GM23338 (cell line): ENCODE data around the gene PSMD4. TPM values are rescaled to one million over a fixed set of nuclear protein-coding genes. Genes with fewer than 3 reads are reported as not detected.

Experiments used
- ATAC-seq: fragments of 200-7000 bp; cut with Tn5 transposase; 3 replicates; pipeline ENCODE4 v1.9.1; 2020
- DNase-seq: peaks from one replicate; pipeline ENCODE4 v3.0.0-alpha.2; 2015; ENCODE audit warnings: low spot score
- H2AFZ ChIP-seq: fragments of 200-600 bp; sonication (generic); 2 replicates; pipeline ENCODE4 v1.8.0; 2016; ENCODE audit warnings: antibody characterized with exemption, mild to moderate bottlenecking, moderate library complexity
- H3F3A ChIP-seq: fragments of 200-600 bp; sonication (generic); replicated peaks from 2 replicates; pipeline ENCODE4 v1.8.0; 2017; ENCODE audit warnings: antibody characterized with exemption, mixed run types, low read depth
- H3K27ac ChIP-seq: fragments of 200-600 bp; sonication (generic); 2 replicates; pipeline ENCODE4 v1.6.1; 2016; ENCODE audit warnings: low read depth
- H3K27me3 ChIP-seq: fragments of 200-600 bp; sonication (generic); 2 replicates; pipeline ENCODE4 v1.8.0; 2016; ENCODE audit warnings: mild to moderate bottlenecking, mixed run types, moderate library complexity; ENCODE audit not compliant: insufficient read depth
- H3K36me3 ChIP-seq: fragments of 200-600 bp; sonication (generic); 2 replicates; pipeline ENCODE4 v1.8.0; 2016; ENCODE audit warnings: mild to moderate bottlenecking; ENCODE audit not compliant: insufficient read depth
- H3K4me1 ChIP-seq: fragments of 200-600 bp; sonication (generic); 2 replicates; pipeline ENCODE4 v1.8.0; 2016; ENCODE audit warnings: mild to moderate bottlenecking, moderate library complexity; ENCODE audit not compliant: insufficient read depth
- H3K4me2 ChIP-seq: fragments of 200-600 bp; sonication (generic); 2 replicates; pipeline ENCODE4 v1.7.1; 2017; ENCODE audit warnings: mixed run types
- H3K4me3 ChIP-seq: fragments of 200-600 bp; sonication (generic); 2 replicates; pipeline ENCODE4 v1.6.1; 2016; ENCODE audit warnings: mixed run types
- H3K79me2 ChIP-seq: fragments of 200-600 bp; sonication (generic); replicated peaks from 2 replicates; pipeline ENCODE4 v1.8.0; 2017; ENCODE audit warnings: mild to moderate bottlenecking; ENCODE audit not compliant: insufficient read depth
- H3K9me2 ChIP-seq: fragments of 200-600 bp; sonication (generic); 2 replicates; pipeline ENCODE4 v1.8.0; 2017; ENCODE audit not compliant: insufficient read depth
- H4K20me1 ChIP-seq: fragments of 200-600 bp; sonication (generic); replicated peaks from 2 replicates; pipeline ENCODE4 v1.8.0; 2017; ENCODE audit warnings: mild to moderate bottlenecking; ENCODE audit not compliant: insufficient read depth
- H3K27ac Mint-ChIP-seq: 2 replicates; pipeline ENCODE4 v1.8.0; 2020; ENCODE audit warnings: inconsistent platforms, mild to moderate bottlenecking, moderate library complexity, mixed read lengths
- H3K27me3 Mint-ChIP-seq: 3 replicates; pipeline ENCODE4 v1.8.0; 2022; ENCODE audit warnings: low read depth, mild to moderate bottlenecking, moderate library complexity, mixed read lengths, inconsistent platforms; ENCODE audit not compliant: insufficient read depth, poor library complexity
- H3K36me3 Mint-ChIP-seq: 3 replicates; pipeline ENCODE4 v1.8.0; 2021; ENCODE audit warnings: low read depth, mild to moderate bottlenecking, inconsistent platforms, moderate library complexity, mixed read lengths
- H3K4me1 Mint-ChIP-seq: 3 replicates; pipeline ENCODE4 v1.8.0; 2020; ENCODE audit warnings: mild to moderate bottlenecking, inconsistent platforms, mixed read lengths
- H3K4me3 Mint-ChIP-seq: 3 replicates; pipeline ENCODE4 v1.8.0; 2021; ENCODE audit warnings: moderate library complexity, mild to moderate bottlenecking, inconsistent platforms, mixed read lengths
- H3K9me3 Mint-ChIP-seq: 3 replicates; pipeline ENCODE4 v1.8.0; 2020; ENCODE audit warnings: moderate library complexity, mild to moderate bottlenecking, inconsistent platforms, mixed read lengths
- CREB1 ChIP-seq: fragments of 250-450 bp; sonication (Bioruptor Pico); IDR thresholded peaks from 2 replicates; pipeline ENCODE4 v1.5.0; 2020; ENCODE audit warnings: low read depth, mild to moderate bottlenecking, moderate library complexity
- JUNB ChIP-seq: IDR thresholded peaks from one replicate; pipeline ENCODE4 v1.6.1; 2016; ENCODE audit warnings: antibody characterized with exemption; ENCODE audit not compliant: unreplicated experiment
- POLR2AphosphoS5 ChIP-seq: IDR thresholded peaks from 2 replicates; pipeline ENCODE4 v1.6.1; 2016; ENCODE audit warnings: antibody characterized with exemption, low read depth
- STAT1 ChIP-seq: IDR thresholded peaks from one replicate; pipeline ENCODE4 v1.6.1; 2016; ENCODE audit warnings: antibody characterized with exemption; ENCODE audit not compliant: unreplicated experiment
- ZNF462 ChIP-seq: fragments of 250-450 bp; sonication (Bioruptor Pico); IDR thresholded peaks from 2 replicates; pipeline ENCODE4 v1.5.0; 2020; ENCODE audit warnings: mild to moderate bottlenecking, moderate library complexity
- polyA plus RNA-seq: library from polyadenylated mRNA; unstranded; fragments of >200 nt; fragmentation: Nextera tagmentation; extraction: Ambion mirVana; gene quantifications from 2 replicates; pipeline ENCODE4 v1.2.1, GENCODE V29; 2016
- total RNA-seq: library from RNA; depleted of rRNA; stranded (reverse); fragments of >200 nt; shearing (Covaris generic); gene quantifications from 2 replicates; pipeline ENCODE4 v1.2.3, GENCODE V29; 2014

Gene PSMD4
- total and polyA plus RNA-seq, 2 experiments from 2014 or later: 171 to 235 TPM

GRCh38 chr1:151313501-151313900, 59.0 kb downstream of the PSMD4 start (continued):
- TF ChIP-seq ZNF462 (no peak), STAT1 (no peak), CREB1 (CRISPR knock-in tag) (no peak), JUNB (no peak)

DNA sequence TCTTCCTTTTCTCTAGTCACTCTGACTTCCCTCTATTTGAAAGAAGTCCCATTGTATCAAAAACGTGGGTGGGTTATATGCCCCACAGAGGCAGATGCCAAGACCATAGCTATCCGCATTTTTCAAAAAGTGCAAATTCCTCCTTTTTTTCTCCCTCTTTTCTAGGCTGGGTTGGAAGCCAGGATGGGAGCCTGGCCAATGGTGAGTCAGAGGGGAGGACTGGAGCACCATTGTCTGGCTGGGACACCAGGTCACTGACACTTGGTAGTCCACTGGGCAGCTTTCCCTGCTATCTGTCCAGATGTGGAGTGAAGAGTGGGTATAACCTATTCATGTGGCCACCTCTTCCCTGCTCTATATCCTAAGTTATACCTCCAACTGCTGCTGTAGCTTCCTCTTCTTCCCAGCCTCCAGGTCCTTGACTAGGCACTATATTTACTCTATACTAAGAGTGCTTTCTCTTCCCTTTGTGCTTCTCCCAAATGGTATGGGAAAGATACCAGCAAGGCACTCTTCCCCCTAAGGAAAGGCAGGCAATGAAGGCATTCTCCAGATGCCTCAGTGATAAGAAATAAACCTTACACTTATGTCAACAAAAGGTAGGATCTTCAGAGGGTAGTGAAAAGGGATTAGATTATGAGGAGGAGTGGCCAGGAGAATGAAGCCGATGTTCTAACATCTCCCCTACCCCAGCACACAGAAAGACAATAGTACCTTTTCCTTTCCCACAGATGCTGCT, 59.8 kb downstream of the PSMD4 start:
- Mint-ChIP-seq H3K27ac (no peak overlapping the region), H3K4me3 (no peak overlapping the region), H3K9me3 (no peaks in the 10 kb centered on the region), H3K36me3 (peaks cover 14% of the 10 kb centered on the region), H3K27me3 (peaks cover 4% of the 10 kb centered on the region), H3K4me1 (peaks cover 13% of the 10 kb centered on the region)
- Histone ChIP-seq H3K9me2 (no peaks in the 10 kb centered on the region), H3K79me2 (0 out of 2 replicates have a peak, but pooled peaks cover 3% of the 10 kb centered on the region), H3K27ac (no peak overlapping the region), H3K4me2 (no peak overlapping the region), H3K4me1 (peaks cover 10% of the 10 kb centered on the region; the same call in 1 of the 2 replicates), H3K36me3 (no peaks in the 10 kb centered on the region; the same call in 1 of the 2 replicates), H3K27me3 (no peaks in the 10 kb centered on the region), H4K20me1 (peaks cover 6% of the 10 kb centered on the region), H3F3A (no peaks in the 10 kb centered on the region), H3K4me3 (no peak overlapping the region), H2AFZ (no peak overlapping the region)
- no peak for DNase-seq
- no peak for ATAC-seq
- TF ChIP-seq ZNF462: no peak
- no peak for TF ChIP-seq POLR2AphosphoS5
- TF ChIP-seq STAT1: no peak
- no peak for TF ChIP-seq JUNB
